ENCODE data around the gene CTDSPL. TPM values are rescaled to one million over a fixed set of nuclear protein-coding genes. Genes with fewer than 3 reads are reported as not detected.

The CTDSPL gene
- total and polyA plus RNA-seq, 2 of the 8 experiments (the other 6 are each of a cell fraction or from before 2014, with no cell fraction given) = 20.3 to 42.2 TPM

- TF ChIP-seq, protein P1, sequence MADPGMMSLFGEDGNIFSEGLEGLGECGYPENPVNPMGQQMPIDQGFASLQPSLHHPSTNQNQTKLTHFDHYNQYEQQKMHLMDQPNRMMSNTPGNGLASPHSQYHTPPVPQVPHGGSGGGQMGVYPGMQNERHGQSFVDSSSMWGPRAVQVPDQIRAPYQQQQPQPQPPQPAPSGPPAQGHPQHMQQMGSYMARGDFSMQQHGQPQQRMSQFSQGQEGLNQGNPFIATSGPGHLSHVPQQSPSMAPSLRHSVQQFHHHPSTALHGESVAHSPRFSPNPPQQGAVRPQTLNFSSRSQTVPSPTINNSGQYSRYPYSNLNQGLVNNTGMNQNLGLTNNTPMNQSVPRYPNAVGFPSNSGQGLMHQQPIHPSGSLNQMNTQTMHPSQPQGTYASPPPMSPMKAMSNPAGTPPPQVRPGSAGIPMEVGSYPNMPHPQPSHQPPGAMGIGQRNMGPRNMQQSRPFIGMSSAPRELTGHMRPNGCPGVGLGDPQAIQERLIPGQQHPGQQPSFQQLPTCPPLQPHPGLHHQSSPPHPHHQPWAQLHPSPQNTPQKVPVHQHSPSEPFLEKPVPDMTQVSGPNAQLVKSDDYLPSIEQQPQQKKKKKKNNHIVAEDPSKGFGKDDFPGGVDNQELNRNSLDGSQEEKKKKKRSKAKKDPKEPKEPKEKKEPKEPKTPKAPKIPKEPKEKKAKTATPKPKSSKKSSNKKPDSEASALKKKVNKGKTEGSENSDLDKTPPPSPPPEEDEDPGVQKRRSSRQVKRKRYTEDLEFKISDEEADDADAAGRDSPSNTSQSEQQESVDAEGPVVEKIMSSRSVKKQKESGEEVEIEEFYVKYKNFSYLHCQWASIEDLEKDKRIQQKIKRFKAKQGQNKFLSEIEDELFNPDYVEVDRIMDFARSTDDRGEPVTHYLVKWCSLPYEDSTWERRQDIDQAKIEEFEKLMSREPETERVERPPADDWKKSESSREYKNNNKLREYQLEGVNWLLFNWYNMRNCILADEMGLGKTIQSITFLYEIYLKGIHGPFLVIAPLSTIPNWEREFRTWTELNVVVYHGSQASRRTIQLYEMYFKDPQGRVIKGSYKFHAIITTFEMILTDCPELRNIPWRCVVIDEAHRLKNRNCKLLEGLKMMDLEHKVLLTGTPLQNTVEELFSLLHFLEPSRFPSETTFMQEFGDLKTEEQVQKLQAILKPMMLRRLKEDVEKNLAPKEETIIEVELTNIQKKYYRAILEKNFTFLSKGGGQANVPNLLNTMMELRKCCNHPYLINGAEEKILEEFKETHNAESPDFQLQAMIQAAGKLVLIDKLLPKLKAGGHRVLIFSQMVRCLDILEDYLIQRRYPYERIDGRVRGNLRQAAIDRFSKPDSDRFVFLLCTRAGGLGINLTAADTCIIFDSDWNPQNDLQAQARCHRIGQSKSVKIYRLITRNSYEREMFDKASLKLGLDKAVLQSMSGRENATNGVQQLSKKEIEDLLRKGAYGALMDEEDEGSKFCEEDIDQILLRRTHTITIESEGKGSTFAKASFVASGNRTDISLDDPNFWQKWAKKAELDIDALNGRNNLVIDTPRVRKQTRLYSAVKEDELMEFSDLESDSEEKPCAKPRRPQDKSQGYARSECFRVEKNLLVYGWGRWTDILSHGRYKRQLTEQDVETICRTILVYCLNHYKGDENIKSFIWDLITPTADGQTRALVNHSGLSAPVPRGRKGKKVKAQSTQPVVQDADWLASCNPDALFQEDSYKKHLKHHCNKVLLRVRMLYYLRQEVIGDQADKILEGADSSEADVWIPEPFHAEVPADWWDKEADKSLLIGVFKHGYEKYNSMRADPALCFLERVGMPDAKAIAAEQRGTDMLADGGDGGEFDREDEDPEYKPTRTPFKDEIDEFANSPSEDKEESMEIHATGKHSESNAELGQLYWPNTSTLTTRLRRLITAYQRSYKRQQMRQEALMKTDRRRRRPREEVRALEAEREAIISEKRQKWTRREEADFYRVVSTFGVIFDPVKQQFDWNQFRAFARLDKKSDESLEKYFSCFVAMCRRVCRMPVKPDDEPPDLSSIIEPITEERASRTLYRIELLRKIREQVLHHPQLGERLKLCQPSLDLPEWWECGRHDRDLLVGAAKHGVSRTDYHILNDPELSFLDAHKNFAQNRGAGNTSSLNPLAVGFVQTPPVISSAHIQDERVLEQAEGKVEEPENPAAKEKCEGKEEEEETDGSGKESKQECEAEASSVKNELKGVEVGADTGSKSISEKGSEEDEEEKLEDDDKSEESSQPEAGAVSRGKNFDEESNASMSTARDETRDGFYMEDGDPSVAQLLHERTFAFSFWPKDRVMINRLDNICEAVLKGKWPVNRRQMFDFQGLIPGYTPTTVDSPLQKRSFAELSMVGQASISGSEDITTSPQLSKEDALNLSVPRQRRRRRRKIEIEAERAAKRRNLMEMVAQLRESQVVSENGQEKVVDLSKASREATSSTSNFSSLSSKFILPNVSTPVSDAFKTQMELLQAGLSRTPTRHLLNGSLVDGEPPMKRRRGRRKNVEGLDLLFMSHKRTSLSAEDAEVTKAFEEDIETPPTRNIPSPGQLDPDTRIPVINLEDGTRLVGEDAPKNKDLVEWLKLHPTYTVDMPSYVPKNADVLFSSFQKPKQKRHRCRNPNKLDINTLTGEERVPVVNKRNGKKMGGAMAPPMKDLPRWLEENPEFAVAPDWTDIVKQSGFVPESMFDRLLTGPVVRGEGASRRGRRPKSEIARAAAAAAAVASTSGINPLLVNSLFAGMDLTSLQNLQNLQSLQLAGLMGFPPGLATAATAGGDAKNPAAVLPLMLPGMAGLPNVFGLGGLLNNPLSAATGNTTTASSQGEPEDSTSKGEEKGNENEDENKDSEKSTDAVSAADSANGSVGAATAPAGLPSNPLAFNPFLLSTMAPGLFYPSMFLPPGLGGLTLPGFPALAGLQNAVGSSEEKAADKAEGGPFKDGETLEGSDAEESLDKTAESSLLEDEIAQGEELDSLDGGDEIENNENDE (IDR thresholded peaks at IDR 0.05; ENCODE audit: insufficient replicate concordance, low read length) = no peak
- TF ChIP-seq BACH1 (IDR thresholded peaks at IDR 0.05; ENCODE audit: low read length) (no peak), MAFK (IDR thresholded peaks at IDR 0.05; ENCODE audit: low read depth, low read length) (no peak), CHD1 (IDR thresholded peaks at IDR 0.05; ENCODE audit: low read depth, low read length) (no peak), MAX (IDR thresholded peaks at IDR 0.05) (no peak), SIN3A (conservative IDR thresholded peaks at IDR 0.05 in 1 of 2, IDR thresholded peaks at IDR 0.05 in 1 of 2; ENCODE audit: low read depth in 1 of 2, low read length in 2 of 2) (no peak)
These were observed 28.8 kb downstream of the CTDSPL start (continued) for GRCh38 chr3:37890522-37890921.
